WTC11 (cell line): Measurements from ENCODE around the gene RASGRF1. TPM values are rescaled to one million over a fixed set of nuclear protein-coding genes. Genes with fewer than 3 reads are reported as not detected.

Experiments
- ATAC-seq: fragments of 200-7000 bp; cut with Tn5 transposase; 2 replicates; pipeline ENCODE4 v1.10.0; 2021; ENCODE audit warnings: mild to moderate bottlenecking, moderate library complexity
- CTCF ChIA-PET: fragments of 300-600 bp; sonication (Branson Sonifier 250); formaldehyde crosslinking; loops from one replicate; lab custom pipeline; 2021; ENCODE audit warnings: antibody characterized with exemption; lab: Charles Lee
- POLR2A ChIA-PET: fragments of 350-600 bp; sonication (Branson Sonifier 250); formaldehyde crosslinking; loops from one replicate; lab custom pipeline; 2021; ENCODE audit warnings: antibody characterized with exemption; lab: Charles Lee
- DNase-seq: peaks from one replicate; pipeline ENCODE4 v3.0.0; 2021; ENCODE audit warnings: low spot score
- H3K27ac Mint-ChIP-seq: 2 replicates; pipeline ENCODE4 v1.8.0; 2021; ENCODE audit warnings: mixed read lengths
- H3K27me3 Mint-ChIP-seq: 2 replicates; pipeline ENCODE4 v1.8.0; 2021; ENCODE audit warnings: low read depth, mild to moderate bottlenecking, moderate library complexity, mixed read lengths
- H3K36me3 Mint-ChIP-seq: 2 replicates; pipeline ENCODE4 v1.8.0; 2021; ENCODE audit warnings: mixed read lengths
- H3K4me1 Mint-ChIP-seq: 2 replicates; pipeline ENCODE4 v1.8.0; 2022; ENCODE audit warnings: mixed read lengths
- H3K4me3 Mint-ChIP-seq: 2 replicates; pipeline ENCODE4 v1.8.0; 2021; ENCODE audit warnings: mild to moderate bottlenecking, moderate library complexity, mixed read lengths
- H3K9me3 Mint-ChIP-seq: 2 replicates; pipeline ENCODE4 v1.8.0; 2021; ENCODE audit warnings: mixed read lengths
- ATF3 ChIP-seq: sonication (generic); formaldehyde crosslinking; conservative IDR thresholded peaks from 2 replicates; pipeline ENCODE4 v1.8.1; 2022; ENCODE audit warnings: mild to moderate bottlenecking, missing genetic modification reagents
- CREB1 ChIP-seq: sonication (generic); formaldehyde crosslinking; IDR thresholded peaks from 2 replicates; pipeline ENCODE4 v1.8.0; 2023; ENCODE audit warnings: mild to moderate bottlenecking, missing genetic modification reagents
- CTCF ChIP-seq: fragments of 200-600 bp; IDR thresholded peaks from 2 replicates; pipeline ENCODE4 v1.8.0; 2022; ENCODE audit warnings: antibody characterized with exemption
- EMX1 ChIP-seq: fragments of 250-450 bp; sonication (Bioruptor Pico); IDR thresholded peaks from 2 replicates; pipeline ENCODE4 v1.8.0; 2021; ENCODE audit warnings: mild to moderate bottlenecking
- FOXK1 ChIP-seq: sonication (generic); formaldehyde crosslinking; IDR thresholded peaks from 2 replicates; pipeline ENCODE4 v1.8.0; 2022; ENCODE audit warnings: mild to moderate bottlenecking, moderate library complexity, missing genetic modification reagents
- FOXP4 ChIP-seq: sonication (generic); formaldehyde crosslinking; IDR thresholded peaks from 2 replicates; pipeline ENCODE4 v1.8.0; 2022; ENCODE audit warnings: mild to moderate bottlenecking, missing genetic modification reagents
- IRF2 ChIP-seq: sonication (generic); formaldehyde crosslinking; IDR thresholded peaks from 2 replicates; pipeline ENCODE4 v1.8.0; 2022; ENCODE audit warnings: low read depth, missing genetic modification reagents, borderline replicate concordance
- JUN ChIP-seq: sonication (generic); formaldehyde crosslinking; IDR thresholded peaks from 2 replicates; pipeline ENCODE4 v1.8.0; 2023; ENCODE audit warnings: mild to moderate bottlenecking, missing genetic modification reagents
- NFATC4 ChIP-seq: fragments of 250-450 bp; sonication (Bioruptor Pico); IDR thresholded peaks from 2 replicates; pipeline ENCODE4 v1.9.0; 2021; ENCODE audit warnings: mild to moderate bottlenecking
- OVOL2 ChIP-seq: fragments of 250-450 bp; sonication (Bioruptor Pico); IDR thresholded peaks from 2 replicates; pipeline ENCODE4 v1.9.0; 2021; ENCODE audit warnings: mild to moderate bottlenecking, borderline replicate concordance
- PRDM15 ChIP-seq: sonication (generic); formaldehyde crosslinking; IDR thresholded peaks from 2 replicates; pipeline ENCODE4 v1.8.0; 2022; ENCODE audit warnings: missing genetic modification reagents
- PREB ChIP-seq: sonication (generic); formaldehyde crosslinking; IDR thresholded peaks from 2 replicates; pipeline ENCODE4 v1.8.1; 2022; ENCODE audit warnings: mild to moderate bottlenecking, missing genetic modification reagents, moderate library complexity, borderline replicate concordance
- SP1 ChIP-seq: sonication (generic); formaldehyde crosslinking; conservative IDR thresholded peaks from 2 replicates; pipeline ENCODE4 v1.8.1; 2022; ENCODE audit warnings: missing genetic modification reagents
- TEAD1 ChIP-seq: sonication (generic); formaldehyde crosslinking; IDR thresholded peaks from 2 replicates; pipeline ENCODE4 v1.8.0; 2022; ENCODE audit warnings: mild to moderate bottlenecking, missing genetic modification reagents
- USF2 ChIP-seq: sonication (generic); formaldehyde crosslinking; IDR thresholded peaks from 2 replicates; pipeline ENCODE4 v1.8.1; 2023; ENCODE audit warnings: mild to moderate bottlenecking, missing genetic modification reagents, moderate library complexity
- ZMAT4 ChIP-seq: fragments of 250-450 bp; sonication (Bioruptor Pico); IDR thresholded peaks from 2 replicates; pipeline ENCODE4 v1.9.0; 2021; ENCODE audit warnings: mild to moderate bottlenecking
- ZNF121 ChIP-seq: sonication (generic); formaldehyde crosslinking; IDR thresholded peaks from 2 replicates; pipeline ENCODE4 v1.8.0; 2023; ENCODE audit warnings: missing genetic modification reagents
- ZNF263 ChIP-seq: sonication (generic); formaldehyde crosslinking; IDR thresholded peaks from 2 replicates; pipeline ENCODE4 v1.8.1; 2022; ENCODE audit warnings: low read depth, mild to moderate bottlenecking, moderate library complexity, missing genetic modification reagents
- ZNF317 ChIP-seq: sonication (generic); formaldehyde crosslinking; IDR thresholded peaks from 2 replicates; pipeline ENCODE4 v1.8.1; 2023; ENCODE audit warnings: low read depth, mild to moderate bottlenecking, moderate library complexity, missing genetic modification reagents, borderline replicate concordance
- ZNF416 ChIP-seq: fragments of 250-450 bp; sonication (Bioruptor Pico); IDR thresholded peaks from 2 replicates; pipeline ENCODE4 v1.9.0; 2021; ENCODE audit warnings: mild to moderate bottlenecking, inconsistent platforms
- ZNF423 ChIP-seq: fragments of 250-450 bp; sonication (Bioruptor Pico); IDR thresholded peaks from 2 replicates; pipeline ENCODE4 v2.1.2; 2022; ENCODE audit warnings: mild to moderate bottlenecking, moderate library complexity
- total RNA-seq: library from RNA; stranded (reverse); gene quantifications from 3 replicates; pipeline ENCODE4 v1.2.3, GENCODE V29; 2021

RASGRF1 gene
- total RNA-seq, 1 experiment from 2014 or later = 0.85 TPM

- no peak overlapping the region for H3K4me3 Mint-ChIP-seq
- ChIA-PET POLR2A (interaction anchor here (0.6 kb wide), 1 partner anchor 10 kb away, joined by 3 read pairs; no protein-coding TSS in a partner anchor), CTCF (interaction anchor here (0.7 kb wide), 1 partner anchor 27 kb away, joined by 6 read pairs; the partner anchor contains the start of gene CTSH)
Measured at GRCh38 chr15:78917888-78918287, 172.7 kb downstream of the RASGRF1 start.

GRCh38 chr15:78916088-78916487 lies 174.5 kb downstream of the RASGRF1 start:
- no peaks in the 10 kb centered on the region for H3K9me3 Mint-ChIP-seq
- H3K27me3 Mint-ChIP-seq = no peaks in the 10 kb centered on the region
- POLR2A ChIA-PET = no interaction called here
- ATAC-seq (no peak), DNase-seq (no peak)
- CTCF ChIA-PET = interaction anchor here (1.0 to 2.1 kb wide), 3 partner anchors 9 to 91 kb away, joined by 3 to 24 read pairs (median 7); no protein-coding TSS in a partner anchor
- peaks cover 46% of the 10 kb centered on the region for H3K36me3 Mint-ChIP-seq
- TF ChIP-seq CTCF (no peak), IRF2 (CRISPR knock-in tag) (no peak), PREB (CRISPR knock-in tag) (no peak), CREB1 (no peak), NFATC4 (CRISPR knock-in tag) (no peak), ZNF263 (CRISPR knock-in tag) (no peak), JUN (no peak), ATF3 (no peak), PRDM15 (no peak), OVOL2 (CRISPR knock-in tag) (no peak), ZNF416 (CRISPR knock-in tag) (no peak), ZNF423 (CRISPR knock-in tag) (no peak), ZMAT4 (CRISPR knock-in tag) (no peak), EMX1 (CRISPR knock-in tag) (no peak), SP1 (CRISPR knock-in tag) (no peak)
- no peak overlapping the region for H3K4me3 Mint-ChIP-seq
- 0 out of 2 replicates have a peak overlapping the region, but pooled peaks have one; percentile 27 for H3K27ac Mint-ChIP-seq
- H3K4me1 Mint-ChIP-seq = no peaks in the 10 kb centered on the region; the same call in 1 of the 2 replicates

More at GRCh38 chr15:78917888-78918287, 172.7 kb downstream of the RASGRF1 start:
- no peak for TF ChIP-seq SP1 (CRISPR knock-in tag)
- no peak for TF ChIP-seq ZNF317 (CRISPR knock-in tag)
- no peak for TF ChIP-seq ZNF121 (CRISPR knock-in tag)
- no peak for TF ChIP-seq TEAD1 (CRISPR knock-in tag)
- no peak for TF ChIP-seq EMX1 (CRISPR knock-in tag)
- TF ChIP-seq JUN = no peak
- TF ChIP-seq USF2 (CRISPR knock-in tag) = no peak
- no peak for TF ChIP-seq FOXK1
- TF ChIP-seq FOXP4 (CRISPR knock-in tag) = no peak
- no peaks in the 10 kb centered on the region for H3K27me3 Mint-ChIP-seq
- H3K27ac Mint-ChIP-seq = no peak overlapping the region
- DNase-seq (no peak), ATAC-seq (no peak)
- no peaks in the 10 kb centered on the region; the same call in 1 of the 2 replicates for H3K4me1 Mint-ChIP-seq
- no peaks in the 10 kb centered on the region for H3K9me3 Mint-ChIP-seq
- H3K36me3 Mint-ChIP-seq = peaks cover 47% of the 10 kb centered on the region
